Left forelimb (tissue), 1 donor: ENCODE measurements around the gene ZNF821.
"Not testable (repeated sequence)": the region's sequence is repeated elsewhere in the genome, so short reads cannot be mapped to it uniquely, and the experiment has no call there.

Experiments
- DNase-seq: peaks from one replicate; pipeline ENCODE4 v3.0.0-alpha.2; 2018; ENCODE audit warnings: low spot score

The ZNF821 gene

DNA sequence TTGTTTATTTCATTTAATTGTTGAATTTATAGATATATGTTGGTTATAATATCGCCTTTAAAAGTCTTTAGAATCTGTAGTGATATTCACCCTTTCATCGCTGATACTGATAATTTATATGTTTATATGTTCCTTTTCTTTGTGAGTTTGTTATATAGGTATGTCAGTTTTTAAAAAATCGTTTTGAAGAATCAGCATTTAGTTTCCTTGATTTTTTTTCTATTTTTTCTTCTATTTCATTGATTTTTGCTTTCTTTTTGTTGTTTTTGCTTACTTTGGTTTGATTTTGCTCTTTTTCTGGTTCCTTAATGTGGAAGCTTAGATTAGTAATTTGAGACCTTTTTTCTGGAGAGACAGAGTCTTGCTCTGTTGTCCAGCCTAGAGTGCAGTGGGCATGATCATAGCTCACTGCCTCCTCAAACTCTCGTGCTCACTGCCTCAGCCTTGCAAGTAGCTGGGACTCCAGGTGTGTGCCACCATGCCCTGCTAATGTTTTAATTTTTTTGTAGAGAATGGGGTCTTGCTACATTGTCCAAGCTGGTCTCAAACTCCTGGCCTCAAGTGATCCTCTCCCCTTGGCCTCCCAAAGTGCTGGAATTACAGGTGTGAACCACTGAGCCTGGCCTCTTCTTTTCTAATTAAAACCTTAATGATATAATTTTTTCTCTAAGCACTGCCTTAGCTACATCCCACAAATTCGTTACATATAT lies 18.8 kb upstream of the ZNF821 start:
- no peak for DNase-seq

DNA sequence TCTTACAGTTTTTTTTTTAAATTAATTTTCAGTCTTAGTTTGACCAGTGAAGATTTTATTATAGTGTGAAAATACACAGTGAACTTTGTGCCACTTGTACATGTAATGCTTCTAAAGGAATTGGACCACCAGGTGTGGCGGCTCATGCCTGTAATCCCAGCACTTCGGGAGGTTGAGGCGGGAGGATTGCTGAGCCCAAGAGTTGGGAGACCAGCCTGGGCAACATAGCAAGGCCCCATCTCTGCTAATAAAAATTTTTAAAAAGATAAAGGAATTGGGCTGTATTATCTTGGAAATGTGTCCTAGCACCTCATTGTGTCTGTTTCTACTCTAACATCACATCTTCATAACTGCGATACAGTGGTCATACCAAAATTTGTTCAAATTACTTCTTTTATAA lies 15.2 kb upstream of the ZNF821 start:
- DNase-seq: no peak

- DNase-seq: no peak
Observed at GRCh38 chr16:71896764-71897368, 12.9 kb upstream of the ZNF821 start.

DNA sequence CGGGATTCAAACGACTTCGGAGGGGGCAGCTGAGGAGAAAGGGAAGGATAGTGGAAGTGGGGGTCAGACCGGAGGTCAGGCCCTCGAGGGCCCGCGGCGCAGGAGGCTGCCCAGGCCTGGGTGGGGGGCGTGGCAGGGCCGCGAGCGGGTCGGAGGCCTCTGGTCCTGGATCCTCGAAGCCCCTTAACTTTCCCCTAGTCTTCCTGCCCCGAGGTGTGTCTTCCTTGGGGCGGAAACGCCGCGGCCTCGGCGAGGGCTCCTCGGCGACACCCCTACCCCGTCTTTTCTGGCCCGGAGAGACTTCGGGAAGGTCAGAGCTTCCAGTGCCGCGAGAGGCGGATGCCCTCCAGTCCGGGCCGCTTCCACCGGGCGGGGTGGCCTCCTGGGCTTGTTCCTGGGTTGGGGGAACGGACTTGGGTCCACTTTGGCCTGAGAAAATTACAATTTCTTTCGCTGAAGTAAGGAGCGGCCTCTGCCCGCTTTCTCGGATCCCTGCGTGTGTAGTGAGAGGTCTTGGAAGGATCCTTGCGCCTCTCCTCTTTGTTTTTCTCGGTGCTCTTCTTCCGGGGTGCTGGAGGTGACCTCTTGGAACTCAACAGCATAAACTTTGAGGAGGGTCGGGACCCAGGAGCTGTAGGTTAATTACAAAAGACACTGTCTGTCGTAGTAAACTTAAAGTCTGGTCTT lies 11.8 kb upstream of the ZNF821 start:
- DNase-seq: no peak

DNA sequence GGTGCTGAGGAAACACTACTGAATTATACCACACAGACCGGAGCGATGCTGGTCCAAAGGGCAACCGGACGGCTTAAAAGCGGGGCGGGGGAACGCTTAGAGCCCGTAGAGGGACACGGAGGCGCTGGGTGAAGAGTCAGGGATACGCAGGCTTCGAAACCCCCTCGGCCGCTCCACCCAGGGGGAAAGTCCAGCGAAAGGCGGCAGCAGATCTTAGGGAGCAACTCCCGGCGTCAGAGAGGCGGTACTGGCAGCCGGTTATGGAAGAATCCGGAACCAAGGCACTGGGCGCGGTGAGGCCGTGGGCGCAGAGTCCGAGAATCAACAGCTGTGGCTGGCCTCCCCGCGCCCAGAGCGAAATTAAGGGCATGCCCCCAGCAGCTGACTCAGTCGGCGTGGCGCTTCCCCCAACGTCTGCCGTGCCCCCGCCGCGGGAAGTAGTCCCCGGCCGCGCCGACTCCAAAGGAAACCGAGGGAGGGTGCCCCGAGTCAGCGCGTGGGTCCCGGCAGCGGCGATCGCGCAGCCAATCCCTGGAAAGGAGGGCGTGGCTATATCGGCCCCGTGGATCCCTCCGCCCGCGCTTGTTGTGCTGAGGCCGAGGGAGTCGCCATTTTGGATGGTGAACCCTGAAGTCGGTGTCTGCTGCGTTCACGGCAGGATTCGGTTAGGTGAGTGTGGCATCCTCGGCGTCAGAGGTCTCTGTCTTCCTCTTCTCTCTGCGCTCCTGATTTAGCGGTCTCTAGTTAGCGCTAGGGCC lies 11.1 kb upstream of the ZNF821 start, which contains the start of gene IST1:
Gene IST1 (plus strand): TSS at position 611 of the 758 bp plus-strand sequence. CDS start 20,110 bp downstream, outside the sequence.
- DNase-seq: peak; percentile 99

GRCh38 chr16:71894229-71894920 lies 10.4 kb upstream of the ZNF821 start:
- DNase-seq: peak; percentile 67

- DNase-seq: no peak
Observed at GRCh38 chr16:71893888-71894228, 9.9 kb upstream of the ZNF821 start.

- DNase-seq: no peak
Observed at GRCh38 chr16:71889147-71889546, 5.2 kb upstream of the ZNF821 start.

GRCh38 chr16:71885261-71885650 lies 1.3 kb upstream of the ZNF821 start:
- DNase-seq: no peak

DNA sequence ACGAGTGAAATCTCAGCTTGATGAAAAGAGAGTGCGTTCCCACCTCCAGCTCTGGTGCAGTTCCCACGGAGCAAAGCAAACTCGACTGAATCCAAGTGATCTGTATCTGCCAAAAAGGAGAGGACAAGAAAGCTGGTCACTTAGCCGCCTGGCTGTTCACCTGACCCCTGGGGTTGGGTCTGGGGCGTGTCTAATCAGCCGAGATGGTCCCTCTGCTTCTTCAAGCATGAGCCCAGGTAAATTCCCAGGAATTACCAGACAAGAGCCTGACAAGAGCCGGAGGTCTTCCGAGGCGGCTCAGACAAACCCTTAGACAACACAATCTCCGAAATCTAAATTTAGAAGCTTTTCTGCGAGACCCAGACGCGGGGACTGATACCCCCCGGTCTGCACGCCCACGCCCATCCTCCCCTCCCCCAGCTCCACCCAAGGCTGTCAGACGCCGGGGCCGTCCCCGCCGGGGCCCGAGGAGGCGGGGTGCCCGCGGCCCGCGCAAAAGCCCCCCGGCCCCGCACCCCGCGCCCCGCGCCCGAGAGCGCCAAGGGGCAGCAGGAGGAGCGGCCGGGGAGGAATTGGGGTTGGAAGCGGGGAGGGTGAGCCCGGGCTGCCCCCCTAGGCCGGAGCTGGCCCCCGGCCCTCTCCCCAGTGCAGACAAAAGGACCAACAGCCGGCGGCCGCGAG lies 674 bp downstream of the ZNF821 start:
- DNase-seq: peak; percentile 80

DNA sequence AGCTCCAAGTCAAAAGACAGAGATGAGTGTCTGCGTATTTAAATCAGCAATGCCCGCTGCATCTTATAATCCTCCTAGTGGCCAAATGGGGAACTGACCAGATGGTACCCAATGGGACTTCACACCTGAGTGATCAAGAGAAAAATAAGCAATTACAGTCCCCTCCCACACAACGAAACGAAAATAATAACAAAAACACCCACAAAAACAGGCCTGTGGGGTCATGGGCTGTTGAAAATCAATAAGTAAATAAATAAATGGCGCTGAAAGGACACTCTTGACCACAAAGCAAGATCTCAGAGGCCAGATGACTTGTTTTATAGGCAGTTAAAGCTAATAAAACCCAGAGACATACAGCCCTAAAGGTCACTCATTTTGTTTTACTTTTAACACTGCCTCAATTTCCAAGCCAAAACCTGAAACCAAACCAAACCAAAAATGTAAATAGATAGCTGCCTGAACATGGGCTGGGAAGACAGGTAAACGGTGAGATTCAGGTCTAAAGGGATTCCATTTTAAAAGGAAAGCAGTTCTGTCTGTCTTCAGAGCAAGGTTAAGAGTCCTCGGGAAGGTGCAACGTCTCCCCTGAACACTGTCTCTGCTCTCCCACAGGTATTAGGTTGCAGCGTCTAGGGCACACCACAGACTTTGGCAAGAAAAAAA lies 1.3 kb downstream of the ZNF821 start:
- DNase-seq: no peak

DNA sequence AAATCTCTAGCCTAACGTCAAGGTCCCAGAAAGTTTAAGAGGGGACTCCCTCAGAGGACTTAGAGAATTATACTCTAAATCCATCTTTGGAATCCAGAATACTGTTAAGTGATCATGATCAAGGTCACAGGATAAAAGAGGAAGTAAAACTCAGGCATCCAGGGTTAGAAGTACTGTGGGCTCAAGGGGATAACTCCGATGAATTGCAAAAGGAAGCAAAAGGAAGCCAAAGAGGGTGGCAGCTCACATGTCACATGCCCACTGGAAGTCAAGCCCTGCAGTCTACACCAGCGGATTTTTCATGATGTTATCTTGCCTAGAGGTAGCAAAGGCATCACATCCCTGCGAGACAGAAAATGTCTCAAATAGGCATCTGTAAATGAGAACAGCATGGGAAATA lies 3.8 kb downstream of the ZNF821 start:
- no peak for DNase-seq

GRCh38 chr16:71878911-71879310 lies 5.1 kb downstream of the ZNF821 start:
- no peak for DNase-seq

GRCh38 chr16:71873199-71873598 lies 10.8 kb downstream of the ZNF821 start:
- no peak for DNase-seq

DNA sequence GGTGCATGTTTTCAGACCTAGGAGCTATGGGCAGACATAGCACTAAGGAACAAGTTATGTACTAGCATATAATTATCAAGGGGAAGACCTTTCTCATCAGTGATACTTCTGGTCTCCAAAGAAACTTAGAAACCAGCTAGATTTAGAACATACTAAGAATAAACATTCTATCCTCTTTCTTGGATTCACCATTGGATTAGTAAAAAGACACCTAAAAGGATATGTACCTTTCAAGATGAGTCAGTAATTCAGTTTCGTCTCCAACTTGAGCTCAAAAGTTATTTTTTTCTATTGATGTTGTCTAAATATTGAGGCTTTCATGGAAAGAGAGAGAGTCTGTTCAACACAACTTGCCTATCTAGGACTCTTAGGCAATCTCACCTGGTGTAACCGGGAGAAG lies 13.2 kb downstream of the ZNF821 start:
- no peak for DNase-seq

- no peak for DNase-seq
Observed at GRCh38 chr16:71869089-71869488, 14.9 kb downstream of the ZNF821 start.

DNA sequence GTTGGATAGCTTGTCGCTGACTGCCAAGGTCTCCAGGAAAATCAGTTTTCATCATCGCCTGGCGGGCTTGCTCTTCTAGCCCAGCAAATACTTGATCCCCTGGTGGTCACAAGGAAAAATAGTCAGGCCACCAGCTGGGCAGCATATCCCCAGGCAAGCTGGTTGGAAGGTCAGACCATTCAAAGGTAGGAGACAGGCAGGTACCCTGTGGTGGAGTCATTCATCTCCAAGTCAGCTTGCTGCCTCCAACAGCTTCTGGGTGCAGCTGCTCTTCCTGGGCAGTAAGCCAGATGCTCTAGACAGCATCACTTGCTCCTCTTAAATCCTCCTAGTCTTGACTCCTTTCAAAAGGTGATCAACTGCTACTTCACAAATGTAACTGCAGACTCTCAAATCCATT lies 16.0 kb downstream of the ZNF821 start:
- DNase-seq: no peak

DNA sequence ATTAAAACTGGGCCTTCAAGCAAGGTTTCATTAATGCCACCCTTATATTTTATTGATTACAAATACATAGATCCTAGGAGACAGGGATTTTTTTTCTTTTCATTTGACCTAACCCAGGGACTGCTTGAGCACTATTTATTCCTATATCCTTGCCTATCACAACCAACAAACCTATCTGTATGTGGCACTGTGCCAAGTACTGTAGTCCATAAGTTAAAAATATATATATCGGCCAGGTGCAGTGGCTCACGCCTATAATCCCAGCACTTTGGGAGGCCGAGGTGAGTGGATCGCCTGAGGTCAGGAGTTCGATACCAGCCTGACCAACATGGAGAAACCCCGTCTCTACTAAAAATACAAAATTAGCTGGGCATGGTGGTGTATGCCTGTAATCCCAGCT lies 16.8 kb downstream of the ZNF821 start:
- not testable (repeated sequence) for DNase-seq

- DNase-seq: no peak
Observed at GRCh38 chr16:71865173-71865863, 18.7 kb downstream of the ZNF821 start.

DNA sequence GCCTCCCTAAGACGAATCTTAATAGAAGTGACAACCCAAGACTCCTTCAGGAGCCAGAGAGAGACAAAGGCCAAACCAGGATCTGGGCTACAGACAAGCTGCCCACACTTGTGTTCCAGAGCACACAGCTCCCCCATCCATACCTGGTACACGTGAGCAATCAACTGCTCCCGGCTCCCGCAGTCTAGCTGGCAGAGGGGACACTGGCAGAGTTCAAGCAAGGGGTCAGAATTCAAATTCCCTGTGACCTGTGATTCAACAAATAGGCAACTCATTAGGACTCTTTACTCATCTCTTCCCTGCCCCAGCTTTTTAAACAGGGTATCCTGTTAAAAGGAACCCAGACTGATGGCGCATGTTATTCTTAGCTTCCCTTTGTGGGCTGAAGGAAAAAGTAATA lies 20.0 kb downstream of the ZNF821 start:
- no peak for DNase-seq
